CD8-positive, alpha-beta memory T cell (primary cell): ENCODE results near the gene TMEM135. TPM values are rescaled to one million over a fixed set of nuclear protein-coding genes. Genes with fewer than 3 reads are reported as not detected.

Experiments
- CTCF ChIA-PET: fragments of 350-600 bp; sonication (Branson Sonifier 250); formaldehyde crosslinking; loops from one replicate; lab custom pipeline; 2021; ENCODE audit warnings: antibody characterized with exemption; lab: Charles Lee
- POLR2A ChIA-PET: fragments of 350-600 bp; sonication (Branson Sonifier 250); formaldehyde crosslinking; loops from one replicate; lab custom pipeline; 2021; ENCODE audit warnings: antibody characterized with exemption; lab: Charles Lee
- DNase-seq, 5 donors: peaks; one replicate each; pipeline versions ENCODE4 v3.0.0 to v3.0.0-alpha.2; 2020 to 2022; ENCODE audit warnings: mixed read lengths in 1 of 5
- H3K27ac ChIP-seq: one replicate; pipeline ENCODE4 v1.7.0; 2013; ENCODE audit warnings: low read depth, mild to moderate bottlenecking, low read length, moderate library complexity
- H3K27me3 ChIP-seq: 2 replicates; pipeline ENCODE4 v1.7.0; 2013; ENCODE audit warnings: low read length, mild to moderate bottlenecking; ENCODE audit not compliant: insufficient read depth, poor library complexity, severe bottlenecking
- H3K36me3 ChIP-seq: 2 replicates; pipeline ENCODE4 v1.7.0; 2013; ENCODE audit warnings: mild to moderate bottlenecking, low read length, moderate library complexity; ENCODE audit not compliant: insufficient read depth
- H3K4me1 ChIP-seq: 2 replicates; pipeline ENCODE4 v1.7.0; 2013; ENCODE audit warnings: mild to moderate bottlenecking, low read length, moderate library complexity; ENCODE audit not compliant: insufficient read depth
- H3K4me3 ChIP-seq: 2 replicates; pipeline ENCODE4 v1.7.0; 2013; ENCODE audit warnings: mild to moderate bottlenecking, low read length
- H3K9me3 ChIP-seq: 2 replicates; pipeline ENCODE4 v1.7.0; 2013; ENCODE audit warnings: mild to moderate bottlenecking, low read length
- H3K27ac Mint-ChIP-seq, 8 donors: one replicate each; pipeline ENCODE4 v1.8.0; 2020 to 2021; ENCODE audit warnings: mixed read lengths in 8 of 8, mild to moderate bottlenecking in 6 of 8, inconsistent platforms in 3 of 8, moderate library complexity in 3 of 8
- H3K27me3 Mint-ChIP-seq, 2 donors: one replicate each; pipeline ENCODE4 v1.8.0; 2020 to 2021; ENCODE audit warnings: mixed read lengths in 2 of 2, mild to moderate bottlenecking in 1 of 2, moderate library complexity in 1 of 2
- H3K36me3 Mint-ChIP-seq, 3 donors: one replicate each; pipeline ENCODE4 v1.8.0; 2020 to 2021; ENCODE audit warnings: mixed read lengths in 3 of 3, inconsistent platforms in 1 of 3, mild to moderate bottlenecking in 1 of 3
- H3K4me1 Mint-ChIP-seq, 3 donors: one replicate each; pipeline ENCODE4 v1.8.0; 2020 to 2021; ENCODE audit warnings: mixed read lengths in 3 of 3, inconsistent platforms in 1 of 3, mild to moderate bottlenecking in 1 of 3
- H3K4me3 Mint-ChIP-seq, 7 donors: one replicate each; pipeline ENCODE4 v1.8.0; 2020 to 2021; ENCODE audit warnings: mixed read lengths in 7 of 7, mild to moderate bottlenecking in 6 of 7, moderate library complexity in 4 of 7, inconsistent platforms in 2 of 7
- H3K9me3 Mint-ChIP-seq, 5 donors: one replicate each; pipeline ENCODE4 v1.8.0; 2020 to 2022; ENCODE audit warnings: mixed read lengths in 5 of 5, mild to moderate bottlenecking in 3 of 5, moderate library complexity in 2 of 5, inconsistent platforms in 1 of 5
- polyA plus RNA-seq: library from polyadenylated mRNA; unstranded; fragments of 300-500 nt; fragmentation: Illumina TruSeq; gene quantifications from one replicate; pipeline ENCODE4 v1.2.3, GENCODE V29; 2021
- total RNA-seq, 2 experiments: library from RNA; stranded (reverse); gene quantifications; one replicate each; pipeline ENCODE4 v1.2.3, GENCODE V29; 2021

TMEM135 gene
- total and polyA plus RNA-seq, 3 experiments from 2014 or later, result 5.9 to 18.8 (median 12.9) TPM

GRCh38 chr11:87038235-87038977 lies 672 bp downstream of the TMEM135 start:
- Histone ChIP-seq H3K36me3 (no peaks in the 10 kb centered on the region), H3K27me3 (no peaks in the 10 kb centered on the region), H3K4me3 (peak overlapping the region; percentile 87), H3K9me3 (no peaks in the 10 kb centered on the region), H3K27ac (peak overlapping the region; percentile 84), H3K4me1 (peaks cover 32% of the 10 kb centered on the region)
- Mint-ChIP-seq H3K36me3 (peaks cover 5 to 13% (median 6%) of the 10 kb centered on the region in 3 donors), H3K27me3 (no peaks in the 10 kb centered on the region), H3K4me3 (peak overlapping the region; percentile 93 to 100 (median 97)), H3K9me3 (no peaks in the 10 kb centered on the region), H3K27ac (peak overlapping the region; percentile 13 to 97 (median 92)), H3K4me1 (peaks cover 47 to 58% (median 53%) of the 10 kb centered on the region in 3 donors)
- POLR2A ChIA-PET, result interaction anchor here (1.3 kb wide), 1 partner anchor 43 kb away, joined by 6 read pairs; no protein-coding TSS in a partner anchor
- no peak for DNase-seq
- CTCF ChIA-PET, result interaction anchor here (1.1 to 1.5 kb wide), 4 partner anchors 12 to 84 kb away, joined by 3 to 5 read pairs (median 3); no protein-coding TSS in a partner anchor

- Histone ChIP-seq H3K4me3 (no peak overlapping the region), H3K9me3 (no peaks in the 10 kb centered on the region), H3K4me1 (peaks cover 32% of the 10 kb centered on the region), H3K27me3 (no peaks in the 10 kb centered on the region), H3K27ac (no peak overlapping the region), H3K36me3 (no peaks in the 10 kb centered on the region)
- CTCF ChIA-PET, result no interaction called here
- Mint-ChIP-seq H3K36me3 (peaks cover 5 to 21% (median 9%) of the 10 kb centered on the region in 3 donors), H3K4me1 (peaks cover 47 to 64% (median 53%) of the 10 kb centered on the region in 3 donors), H3K9me3 (no peaks in the 10 kb centered on the region), H3K27ac (peak overlapping the region in 3 of 8 donors; percentile 29 to 96 (median 44)), H3K27me3 (no peaks in the 10 kb centered on the region), H3K4me3 (peak overlapping the region; percentile 3 to 99 (median 95))
- DNase-seq, result no peak
- POLR2A ChIA-PET, result no interaction called here
Measured at GRCh38 chr11:87039371-87039770, 1.6 kb downstream of the TMEM135 start.

GRCh38 chr11:87043894-87044293 lies 6.2 kb downstream of the TMEM135 start:
- Histone ChIP-seq H3K27ac (no peak overlapping the region), H3K9me3 (no peaks in the 10 kb centered on the region), H3K4me3 (no peak overlapping the region), H3K4me1 (peaks cover 21% of the 10 kb centered on the region), H3K36me3 (no peaks in the 10 kb centered on the region), H3K27me3 (no peaks in the 10 kb centered on the region)
- ChIA-PET CTCF (no interaction called here), POLR2A (no interaction called here)
- DNase-seq, result no peak
- peaks cover 30 to 44% (median 36%) of the 10 kb centered on the region in 3 donors for H3K4me1 Mint-ChIP-seq
- H3K4me3 Mint-ChIP-seq, result no peak overlapping the region
- no peak overlapping the region for H3K27ac Mint-ChIP-seq
- H3K36me3 Mint-ChIP-seq, result peaks cover 14 to 28% (median 22%) of the 10 kb centered on the region in 3 donors
- peaks cover 0 to 4% (median 0%) of the 10 kb centered on the region in 5 donors for H3K9me3 Mint-ChIP-seq
- H3K27me3 Mint-ChIP-seq, result no peaks in the 10 kb centered on the region

- Histone ChIP-seq H3K36me3 (no peaks in the 10 kb centered on the region), H3K27ac (no peak overlapping the region), H3K9me3 (no peaks in the 10 kb centered on the region), H3K4me1 (no peaks in the 10 kb centered on the region), H3K4me3 (no peak overlapping the region), H3K27me3 (no peaks in the 10 kb centered on the region)
- H3K27me3 Mint-ChIP-seq, result no peaks in the 10 kb centered on the region
- H3K4me1 Mint-ChIP-seq, result peaks cover 5 to 16% (median 7%) of the 10 kb centered on the region in 3 donors
- no peak for DNase-seq
- POLR2A ChIA-PET, result no interaction called here
- peaks cover 0 to 4% (median 0%) of the 10 kb centered on the region in 5 donors for H3K9me3 Mint-ChIP-seq
- peaks cover 9 to 26% (median 22%) of the 10 kb centered on the region in 3 donors for H3K36me3 Mint-ChIP-seq
- no peak overlapping the region for H3K27ac Mint-ChIP-seq
- CTCF ChIA-PET, result interaction anchor here (1.4 kb wide), 1 partner anchor 35 kb away, joined by 3 read pairs; no protein-coding TSS in a partner anchor
- H3K4me3 Mint-ChIP-seq, result no peak overlapping the region
Measured at GRCh38 chr11:87046824-87047223, 9.1 kb downstream of the TMEM135 start.

- DNase-seq, result no peak
- Mint-ChIP-seq H3K27me3 (peaks cover 0 to 2% of the 10 kb centered on the region in 2 donors), H3K4me1 (peaks cover 12 to 25% (median 20%) of the 10 kb centered on the region in 3 donors), H3K27ac (no peak overlapping the region), H3K4me3 (no peak overlapping the region), H3K36me3 (peaks cover 0 to 4% (median 3%) of the 10 kb centered on the region in 3 donors), H3K9me3 (no peaks in the 10 kb centered on the region)
- no peaks in the 10 kb centered on the region for H3K27me3 ChIP-seq
- no peak overlapping the region for H3K27ac ChIP-seq
- no peak overlapping the region for H3K4me3 ChIP-seq
- no peaks in the 10 kb centered on the region for H3K4me1 ChIP-seq
- H3K9me3 ChIP-seq, result no peaks in the 10 kb centered on the region
- ChIA-PET POLR2A (no interaction called here), CTCF (no interaction called here)
- H3K36me3 ChIP-seq, result no peaks in the 10 kb centered on the region
Measured at GRCh38 chr11:87056091-87056490, 18.4 kb downstream of the TMEM135 start.

- peaks cover 0 to 4% (median 3%) of the 10 kb centered on the region in 3 donors for H3K36me3 Mint-ChIP-seq
- Histone ChIP-seq H3K36me3 (no peaks in the 10 kb centered on the region), H3K4me3 (no peak overlapping the region), H3K4me1 (no peaks in the 10 kb centered on the region), H3K27me3 (no peaks in the 10 kb centered on the region), H3K9me3 (no peaks in the 10 kb centered on the region), H3K27ac (no peak overlapping the region)
- H3K9me3 Mint-ChIP-seq, result no peaks in the 10 kb centered on the region
- peak overlapping the region in 1 of 8 donors; percentile 24 for H3K27ac Mint-ChIP-seq
- no peak for DNase-seq
- peaks cover 14 to 28% (median 25%) of the 10 kb centered on the region in 3 donors for H3K4me1 Mint-ChIP-seq
- CTCF ChIA-PET, result no interaction called here
- H3K27me3 Mint-ChIP-seq, result peaks cover 0 to 2% of the 10 kb centered on the region in 2 donors
- H3K4me3 Mint-ChIP-seq, result no peak overlapping the region
- POLR2A ChIA-PET, result no interaction called here
Measured at GRCh38 chr11:87057749-87058148, 20.0 kb downstream of the TMEM135 start.

GRCh38 chr11:87059596-87060390 lies 22.1 kb downstream of the TMEM135 start:
- no peaks in the 10 kb centered on the region for H3K4me1 ChIP-seq
- H3K27ac Mint-ChIP-seq, result no peak overlapping the region
- H3K36me3 ChIP-seq, result no peaks in the 10 kb centered on the region
- no peaks in the 10 kb centered on the region for H3K9me3 Mint-ChIP-seq
- no peak overlapping the region for H3K27ac ChIP-seq
- peak overlapping the region in 1 of 7 donors; percentile 76 for H3K4me3 Mint-ChIP-seq
- peaks cover 22 to 37% (median 28%) of the 10 kb centered on the region in 3 donors for H3K4me1 Mint-ChIP-seq
- no peaks in the 10 kb centered on the region for H3K27me3 ChIP-seq
- CTCF ChIA-PET, result no interaction called here
- POLR2A ChIA-PET, result no interaction called here
- no peaks in the 10 kb centered on the region for H3K9me3 ChIP-seq
- no peak for DNase-seq
- H3K4me3 ChIP-seq, result no peak overlapping the region
- H3K36me3 Mint-ChIP-seq, result peaks cover 0 to 3% (median 2%) of the 10 kb centered on the region in 3 donors
- no peaks in the 10 kb centered on the region for H3K27me3 Mint-ChIP-seq
